HG02981 (cell line): ENCODE data around the gene GHDC.
"Not testable (repeated sequence)": the region's sequence is repeated elsewhere in the genome, so short reads cannot be mapped to it uniquely, and the experiment has no call there.

ENCODE experiments used
- ATAC-seq: cut with Tn5 transposase; IDR thresholded peaks from one replicate; pipeline ENCODE4 v1.9.1; 2021; ENCODE audit warnings: mild to moderate bottlenecking, moderate library complexity; ENCODE audit not compliant: unreplicated experiment

Gene GHDC

GRCh38 chr17:42159796-42160530 is 34.3 kb downstream of the GHDC start:
- no peak for ATAC-seq

GRCh38 chr17:42155614-42156045 is 38.7 kb downstream of the GHDC start:
- ATAC-seq = no peak

GRCh38 chr17:42153919-42154742 is 40.2 kb downstream of the GHDC start:
- ATAC-seq = no peak

GRCh38 chr17:42146911-42147607 is 47.2 kb downstream of the GHDC start:
- ATAC-seq = no peak

GRCh38 chr17:42143138-42143537 is 51.2 kb downstream of the GHDC start:
- ATAC-seq = not testable (repeated sequence)

GRCh38 chr17:42142371-42142896 is 51.9 kb downstream of the GHDC start:
- no peak for ATAC-seq

GRCh38 chr17:42141382-42141781 is 52.9 kb downstream of the GHDC start:
- no peak for ATAC-seq

GRCh38 chr17:42140690-42141089 is 53.6 kb downstream of the GHDC start:
- not testable (repeated sequence) for ATAC-seq
